ENCODE results near the gene CCS. TPM values are rescaled to one million over a fixed set of nuclear protein-coding genes. Genes with fewer than 3 reads are reported as not detected.
"Not testable (repeated sequence)": the region's sequence is repeated elsewhere in the genome, so short reads cannot be mapped to it uniquely, and the experiment has no call there.

The CCS gene
- total RNA-seq, 1 donor from 2014 or later = 32.1 TPM

- no peak for DNase-seq (ENCODE audit: low spot score)
- peaks cover 37% of the 10 kb centered on the region for H3K4me1 Mint-ChIP-seq (ENCODE audit: low read depth)
- H3K27me3 Mint-ChIP-seq (ENCODE audit: insufficient read depth) = no peaks in the 10 kb centered on the region
- no peaks in the 10 kb centered on the region for H3K9me3 Mint-ChIP-seq
- peaks cover 59% of the 10 kb centered on the region for H3K36me3 Mint-ChIP-seq (ENCODE audit: low read depth)
- H3K4me3 Mint-ChIP-seq = no peak overlapping the region
- no peak overlapping the region for H3K27ac Mint-ChIP-seq
- intact Hi-C loops (cut with micrococcal nuclease) = no loop called here
Observed at GRCh38 chr11:66626926-66627325, 33.9 kb downstream of the CCS start.

DNA sequence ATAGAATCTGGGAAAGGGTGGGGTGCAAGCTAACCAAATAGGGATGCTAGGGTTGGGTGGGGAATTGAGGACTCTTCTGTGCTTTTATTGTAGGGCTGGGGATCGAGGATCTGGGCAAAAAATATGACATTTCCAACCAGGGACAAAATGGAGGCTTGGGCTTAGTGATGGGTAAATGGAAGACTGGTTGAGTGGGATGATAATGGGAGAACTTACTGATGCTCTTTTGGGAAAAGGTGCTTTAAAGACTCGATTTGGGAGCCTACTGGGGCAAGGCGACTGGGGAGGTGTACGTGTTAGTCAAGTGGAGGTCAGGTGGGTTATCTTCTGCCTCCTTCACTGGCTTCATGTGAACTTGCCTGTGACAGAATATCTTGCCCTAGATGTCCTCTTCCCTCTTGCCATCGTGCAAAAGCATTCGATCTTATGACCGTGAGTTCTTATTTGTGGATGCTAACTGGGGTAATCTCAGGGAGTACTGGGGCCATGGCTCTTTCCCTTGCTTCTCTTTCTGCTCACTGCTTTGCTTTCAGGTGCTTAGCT lies 35.1 kb downstream of the CCS start:
- Mint-ChIP-seq H3K36me3 (ENCODE audit: low read depth) (peaks cover 54% of the 10 kb centered on the region), H3K27ac (no peak overlapping the region), H3K4me3 (no peak overlapping the region), H3K9me3 (no peaks in the 10 kb centered on the region), H3K4me1 (ENCODE audit: low read depth) (peaks cover 29% of the 10 kb centered on the region), H3K27me3 (ENCODE audit: insufficient read depth) (no peaks in the 10 kb centered on the region)
- no peak for DNase-seq (ENCODE audit: low spot score)
- intact Hi-C loops (cut with micrococcal nuclease) = no loop called here

DNA sequence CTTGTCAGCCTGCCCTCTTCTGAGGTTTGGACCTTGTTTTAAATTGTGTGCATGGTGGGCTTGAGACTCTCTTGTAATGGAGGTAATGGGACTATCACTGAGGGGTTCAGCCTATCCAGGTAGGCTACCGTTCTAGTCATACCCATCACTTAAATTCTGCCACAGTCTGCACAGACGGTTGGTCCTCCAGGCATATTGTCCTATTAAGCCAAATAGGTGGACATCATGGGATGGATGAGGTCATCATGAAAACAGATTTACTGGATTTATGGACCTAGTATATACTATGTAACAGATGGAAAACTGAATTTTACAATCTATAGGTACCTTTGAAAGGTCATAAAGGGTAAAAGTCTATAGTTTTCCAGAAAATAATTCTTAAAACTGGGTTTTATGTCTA lies 36.4 kb downstream of the CCS start:
- Mint-ChIP-seq H3K27me3 (ENCODE audit: insufficient read depth) (no peaks in the 10 kb centered on the region), H3K4me3 (no peak overlapping the region), H3K27ac (no peak overlapping the region), H3K9me3 (no peaks in the 10 kb centered on the region), H3K4me1 (ENCODE audit: low read depth) (peaks cover 19% of the 10 kb centered on the region), H3K36me3 (ENCODE audit: low read depth) (peaks cover 49% of the 10 kb centered on the region)
- intact Hi-C loops (cut with micrococcal nuclease) = no loop called here
- DNase-seq (ENCODE audit: low spot score) = no peak

- no peak overlapping the region for H3K4me3 Mint-ChIP-seq
- peaks cover 30% of the 10 kb centered on the region for H3K4me1 Mint-ChIP-seq (ENCODE audit: low read depth)
- H3K9me3 Mint-ChIP-seq = no peaks in the 10 kb centered on the region
- H3K27me3 Mint-ChIP-seq (ENCODE audit: insufficient read depth) = no peaks in the 10 kb centered on the region
- DNase-seq (ENCODE audit: low spot score) = no peak
- intact Hi-C loops (cut with micrococcal nuclease) = no loop called here
- H3K36me3 Mint-ChIP-seq (ENCODE audit: low read depth) = peaks cover 40% of the 10 kb centered on the region
- H3K27ac Mint-ChIP-seq = no peak overlapping the region
Observed at GRCh38 chr11:66631883-66632282, 38.9 kb downstream of the CCS start.

- Mint-ChIP-seq H3K9me3 (no peaks in the 10 kb centered on the region), H3K27me3 (ENCODE audit: insufficient read depth) (no peaks in the 10 kb centered on the region), H3K36me3 (ENCODE audit: low read depth) (peaks cover 32% of the 10 kb centered on the region), H3K4me3 (no peak overlapping the region), H3K4me1 (ENCODE audit: low read depth) (peaks cover 41% of the 10 kb centered on the region), H3K27ac (no peak overlapping the region)
- intact Hi-C loops (cut with micrococcal nuclease) = no loop called here
- DNase-seq (ENCODE audit: low spot score) = no peak
Observed at GRCh38 chr11:66632952-66633351, 40.0 kb downstream of the CCS start.

GRCh38 chr11:66636411-66636810 lies 43.4 kb downstream of the CCS start:
- no peak overlapping the region for H3K4me3 Mint-ChIP-seq
- no peak for DNase-seq (ENCODE audit: low spot score)
- H3K4me1 Mint-ChIP-seq (ENCODE audit: low read depth) = peaks cover 48% of the 10 kb centered on the region
- H3K27me3 Mint-ChIP-seq (ENCODE audit: insufficient read depth) = no peaks in the 10 kb centered on the region
- H3K36me3 Mint-ChIP-seq (ENCODE audit: low read depth) = peaks cover 38% of the 10 kb centered on the region
- intact Hi-C loops (cut with micrococcal nuclease) = loop anchor here (5.0 kb wide), 2 partner anchors 481 to 606 kb away; partner anchors contain the start of gene KDM2A
- H3K27ac Mint-ChIP-seq = no peak overlapping the region
- H3K9me3 Mint-ChIP-seq = no peaks in the 10 kb centered on the region

DNA sequence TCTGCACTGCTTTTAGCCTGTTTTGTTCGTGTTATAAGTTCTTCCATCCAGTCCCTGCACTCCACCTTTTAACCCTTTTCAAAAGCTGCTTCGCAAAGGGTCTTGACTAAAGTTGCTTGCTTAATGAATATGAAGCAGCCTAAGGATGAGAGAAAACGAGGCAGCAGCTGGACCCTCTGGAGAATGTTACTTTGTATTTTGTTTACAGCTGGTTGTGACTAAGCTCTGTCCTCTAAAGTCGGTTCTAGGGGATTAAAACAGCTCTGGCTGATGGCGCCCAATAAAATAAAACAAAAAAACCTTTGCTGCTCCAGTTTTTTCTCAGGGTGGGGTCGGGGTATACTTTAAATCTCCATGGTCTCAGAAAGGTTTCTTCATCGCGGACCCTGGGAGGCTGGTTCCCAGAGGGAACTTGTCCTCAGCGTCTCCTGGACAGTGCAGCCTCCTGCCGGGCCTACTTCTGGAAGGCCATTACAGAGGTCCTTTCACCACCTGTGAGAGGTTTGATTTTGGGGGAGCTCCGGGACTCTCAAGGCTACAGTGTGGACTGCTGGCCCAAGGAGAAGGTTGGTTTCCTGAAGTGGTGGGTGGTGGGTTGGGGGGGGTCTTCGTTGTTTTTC lies 44.7 kb downstream of the CCS start:
- peaks cover 45% of the 10 kb centered on the region for H3K36me3 Mint-ChIP-seq (ENCODE audit: low read depth)
- intact Hi-C loops (cut with micrococcal nuclease) = loop anchor here (1.0 to 5.0 kb wide), 9 partner anchors 21 to 605 kb away; partner anchors contain the start of genes ACTN3, B4GAT1, CCDC87 and CCS
- DNase-seq (ENCODE audit: low spot score) = no peak
- H3K27me3 Mint-ChIP-seq (ENCODE audit: insufficient read depth) = no peaks in the 10 kb centered on the region
- peak overlapping the region; percentile 96 for H3K4me3 Mint-ChIP-seq
- H3K4me1 Mint-ChIP-seq (ENCODE audit: low read depth) = peaks cover 60% of the 10 kb centered on the region
- H3K9me3 Mint-ChIP-seq = no peaks in the 10 kb centered on the region
- peak overlapping the region; percentile 96 for H3K27ac Mint-ChIP-seq

DNA sequence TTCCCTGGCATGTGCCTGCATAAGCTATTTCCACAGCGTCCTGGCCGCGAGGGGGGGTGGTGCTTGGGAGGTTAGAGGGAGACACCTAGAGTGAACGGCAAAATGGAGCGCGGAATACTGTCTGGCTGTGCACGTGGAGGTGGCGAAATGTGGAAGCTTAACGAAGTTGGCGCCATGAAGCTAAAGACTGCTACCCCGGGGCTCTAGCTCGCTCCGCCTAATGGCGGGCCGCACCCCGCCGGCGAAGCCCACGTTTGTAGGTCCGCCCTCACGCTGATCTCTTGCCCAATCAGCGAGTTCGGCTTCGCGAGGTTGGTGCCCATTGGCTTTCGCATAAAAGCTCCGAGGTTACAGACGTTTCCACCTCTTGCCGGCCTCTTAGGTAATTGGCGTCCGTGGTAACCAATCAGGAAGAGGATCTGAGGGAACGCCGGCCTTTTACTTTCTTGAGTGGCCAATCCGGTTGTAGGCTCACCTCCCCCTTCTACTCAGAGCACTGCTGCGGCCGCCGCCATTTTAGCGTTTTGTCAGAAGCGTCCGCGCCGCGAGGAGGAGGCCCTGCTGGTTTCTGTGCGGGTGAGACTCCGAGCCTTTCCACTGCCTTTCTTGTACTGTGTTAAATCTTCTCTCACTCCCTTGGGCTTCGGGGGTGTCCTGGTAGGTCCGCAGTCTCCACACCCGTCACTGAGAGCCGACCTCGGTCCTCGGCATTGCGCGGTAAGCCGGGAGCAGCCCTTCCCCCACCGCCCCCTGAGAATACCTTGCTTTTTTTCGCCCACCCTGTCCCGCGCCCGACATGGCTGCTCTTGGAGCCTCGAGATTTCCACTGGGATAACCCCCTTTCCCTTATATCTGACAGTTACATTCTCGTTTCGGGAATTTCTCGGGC lies 45.4 kb downstream of the CCS start, which contains the start of gene RBM4:
TSS of gene RBM4 (plus strand) at position 527 of the 889 bp plus-strand sequence. CDS start 1,009 bp downstream, outside the sequence.
- peaks cover 68% of the 10 kb centered on the region for H3K4me1 Mint-ChIP-seq (ENCODE audit: low read depth)
- H3K4me3 Mint-ChIP-seq = peak within 1 kb of the TSS; percentile 96
- peak; percentile 97 for DNase-seq (ENCODE audit: low spot score)
- no peaks in the 10 kb centered on the region for H3K9me3 Mint-ChIP-seq
- intact Hi-C loops (cut with micrococcal nuclease) = loop anchor here (1.0 to 5.0 kb wide), 10 partner anchors 22 to 604 kb away; partner anchors contain the start of genes ACTN3, B4GAT1, CCDC87 and CCS
- H3K27ac Mint-ChIP-seq = peak within 1 kb of the TSS; percentile 96
- peaks cover 53% of the 10 kb centered on the region for H3K36me3 Mint-ChIP-seq (ENCODE audit: low read depth)
- H3K27me3 Mint-ChIP-seq (ENCODE audit: insufficient read depth) = no peaks in the 10 kb centered on the region

DNA sequence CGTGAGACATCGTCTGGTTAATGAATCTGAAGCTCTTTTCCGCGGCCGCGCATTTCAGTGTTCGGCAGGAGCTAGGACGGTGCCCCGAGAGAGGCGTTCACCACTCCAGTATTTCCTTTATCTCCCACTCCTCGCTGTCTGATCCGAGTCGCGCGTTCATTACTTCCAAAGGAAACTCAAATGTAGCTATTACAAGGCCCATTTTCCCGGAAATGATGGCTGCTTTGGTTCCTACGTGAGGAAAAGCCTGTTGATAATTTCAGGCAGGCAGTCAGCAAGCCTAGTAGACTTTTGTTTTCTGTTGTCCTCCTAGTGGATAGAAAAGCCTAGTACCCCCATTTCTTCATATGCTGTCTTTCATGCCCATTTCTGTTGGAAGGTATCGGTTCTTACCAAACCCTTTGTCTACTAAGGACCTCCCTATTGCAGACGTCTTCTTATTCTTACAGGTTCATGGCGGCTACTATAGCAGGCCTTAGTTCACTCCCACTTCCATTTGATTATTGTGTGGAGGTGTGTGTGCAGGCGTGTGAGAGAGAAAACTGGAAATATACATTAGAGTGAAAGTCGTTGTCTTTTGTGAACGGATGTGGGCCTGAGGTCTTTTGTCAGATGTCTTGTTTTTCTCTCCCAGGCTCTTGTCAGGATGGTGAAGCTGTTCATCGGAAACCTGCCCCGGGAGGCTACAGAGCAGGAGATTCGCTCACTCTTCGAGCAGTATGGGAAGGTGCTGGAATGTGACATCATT lies 46.3 kb downstream of the CCS start:
- Mint-ChIP-seq H3K36me3 (ENCODE audit: low read depth) (peaks cover 55% of the 10 kb centered on the region), H3K4me3 (peak overlapping the region; percentile 96), H3K4me1 (ENCODE audit: low read depth) (peaks cover 76% of the 10 kb centered on the region), H3K27me3 (ENCODE audit: insufficient read depth) (no peaks in the 10 kb centered on the region), H3K9me3 (no peaks in the 10 kb centered on the region), H3K27ac (peak overlapping the region; percentile 96)
- intact Hi-C loops (cut with micrococcal nuclease) = loop anchor here (1.0 to 5.0 kb wide), 4 partner anchors 60 to 603 kb away; partner anchors contain the start of genes KDM2A and RCE1
- peak; percentile 24 for DNase-seq (ENCODE audit: low spot score)

GRCh38 chr11:66639814-66640340 lies 46.9 kb downstream of the CCS start:
- intact Hi-C loops (cut with micrococcal nuclease) = loop anchor here (1.0 to 5.0 kb wide), 4 partner anchors 61 to 602 kb away; partner anchors contain the start of genes KDM2A and RCE1
- Mint-ChIP-seq H3K36me3 (ENCODE audit: low read depth) (peaks cover 55% of the 10 kb centered on the region), H3K27ac (peak overlapping the region; percentile 96), H3K4me3 (peak overlapping the region; percentile 96), H3K4me1 (ENCODE audit: low read depth) (peaks cover 77% of the 10 kb centered on the region)
- not testable (repeated sequence) for H3K27me3 Mint-ChIP-seq (ENCODE audit: insufficient read depth); H3K9me3 Mint-ChIP-seq; DNase-seq (ENCODE audit: low spot score)

DNA sequence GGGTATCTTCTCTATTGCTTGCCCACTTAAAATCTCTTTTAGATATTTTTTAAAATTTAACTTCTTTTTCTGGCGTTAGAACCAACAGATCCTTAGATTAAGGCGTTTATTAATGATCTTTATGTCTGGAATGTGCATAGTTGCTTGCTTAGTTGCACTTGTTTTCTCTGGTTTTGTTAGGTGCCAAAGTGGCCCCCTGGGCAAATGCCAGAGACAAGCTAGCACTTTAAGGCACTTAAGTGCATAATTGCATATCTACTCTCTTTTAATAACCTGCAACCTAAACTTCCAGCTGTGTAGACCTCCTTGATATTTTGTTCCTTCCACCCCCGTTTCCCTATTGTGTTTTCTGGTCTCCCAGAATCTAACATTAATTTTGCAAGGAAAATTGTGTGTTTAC lies 48.8 kb downstream of the CCS start:
- Mint-ChIP-seq H3K4me3 (peak overlapping the region; percentile 59), H3K4me1 (ENCODE audit: low read depth) (peaks cover 88% of the 10 kb centered on the region), H3K9me3 (no peaks in the 10 kb centered on the region), H3K27ac (no peak overlapping the region), H3K27me3 (ENCODE audit: insufficient read depth) (no peaks in the 10 kb centered on the region), H3K36me3 (ENCODE audit: low read depth) (peaks cover 75% of the 10 kb centered on the region)
- intact Hi-C loops (cut with micrococcal nuclease) = no loop called here
- DNase-seq (ENCODE audit: low spot score) = no peak
